Mucosa of gallbladder (tissue), 1 donor: Measurements from ENCODE around the gene SUMO1. TPM values are rescaled to one million over a fixed set of nuclear protein-coding genes. Genes with fewer than 3 reads are reported as not detected.
A peak's percentile ranks its signal among the peaks of the same experiment; 100 is the strongest.
"Not testable (repeated sequence)": the region's sequence is repeated elsewhere in the genome, so short reads cannot be mapped to it uniquely, and the experiment has no call there.

Experiments used
- DNase-seq: peaks from one replicate; pipeline ENCODE4 v3.0.0-alpha.2; 2020; ENCODE audit warnings: low spot score
- total RNA-seq: library from RNA; stranded (reverse); gene quantifications from one replicate; pipeline ENCODE4 v1.2.1, GENCODE V29; 2021
- donor health status: DM: no; HTN: no; CAD: no.

The SUMO1 gene
- 93.6 TPM for total RNA-seq

GRCh38 chr2:202238234-202239197 is at the start of gene SUMO1:
Gene SUMO1 (minus strand): TSS chr2:202238597. CDS start chr2:202238451, 146 bp downstream.
- peak; percentile 89 for DNase-seq

- DNase-seq = no peak
Measured at GRCh38 chr2:202286595-202286994, 48.2 kb upstream of the SUMO1 start.

GRCh38 chr2:202278944-202279343 is 40.5 kb upstream of the SUMO1 start:
- no peak for DNase-seq

- DNase-seq = no peak
Measured at GRCh38 chr2:202278036-202278760, 39.8 kb upstream of the SUMO1 start.

- not testable (repeated sequence) for DNase-seq
Measured at GRCh38 chr2:202276078-202276720, 37.8 kb upstream of the SUMO1 start.

GRCh38 chr2:202270487-202270886 is 32.1 kb upstream of the SUMO1 start:
- DNase-seq = no peak

GRCh38 chr2:202269585-202269984 is 31.2 kb upstream of the SUMO1 start:
- DNase-seq = no peak

GRCh38 chr2:202267495-202267894 is 29.1 kb upstream of the SUMO1 start:
- DNase-seq = no peak

- DNase-seq = peak; percentile 95
Measured at GRCh38 chr2:202265467-202266277, 27.3 kb upstream of the SUMO1 start, which contains the start of gene NOP58. Gene NOP58 (plus strand): TSS chr2:202265763. CDS start chr2:202265942, 179 bp downstream.

GRCh38 chr2:202261531-202261930 is 23.1 kb upstream of the SUMO1 start:
- DNase-seq = no peak

GRCh38 chr2:202251494-202251893 is 13.1 kb upstream of the SUMO1 start:
- no peak for DNase-seq

GRCh38 chr2:202249521-202250253 is 11.3 kb upstream of the SUMO1 start:
- DNase-seq = no peak

GRCh38 chr2:202247710-202248109 is 9.3 kb upstream of the SUMO1 start:
- DNase-seq = not testable (repeated sequence)

GRCh38 chr2:202237787-202238233 is 587 bp downstream of the SUMO1 start:
- DNase-seq = no peak

- DNase-seq = no peak
Measured at GRCh38 chr2:202221873-202222272, 16.5 kb downstream of the SUMO1 start.

- DNase-seq = no peak
Measured at GRCh38 chr2:202215179-202215578, 23.2 kb downstream of the SUMO1 start.

- no peak for DNase-seq
Measured at GRCh38 chr2:202208526-202208925, 29.9 kb downstream of the SUMO1 start.

GRCh38 chr2:202204855-202205254 is 33.5 kb downstream of the SUMO1 start:
- DNase-seq = no peak

GRCh38 chr2:202203348-202203747 is 35.0 kb downstream of the SUMO1 start:
- DNase-seq = no peak
